GM21529 (cell line): ENCODE results near the gene CYYR1.

Experiments used
- ATAC-seq: cut with Tn5 transposase; IDR thresholded peaks from one replicate; pipeline ENCODE4 v1.9.1; 2021; ENCODE audit not compliant: unreplicated experiment

Gene CYYR1

GRCh38 chr21:26572702-26573381, at the start of gene CYYR1:
Gene CYYR1 (minus strand): TSS chr21:26573286. CDS start chr21:26572940, 346 bp downstream.
- ATAC-seq = no peak

- ATAC-seq = no peak
Observed at GRCh38 chr21:26617176-26617575, 44.1 kb upstream of the CYYR1 start.

GRCh38 chr21:26614251-26614650, 41.2 kb upstream of the CYYR1 start:
- no peak for ATAC-seq

GRCh38 chr21:26599261-26599660, 26.2 kb upstream of the CYYR1 start:
- no peak for ATAC-seq

- ATAC-seq = no peak
Observed at GRCh38 chr21:26597981-26598380, 24.9 kb upstream of the CYYR1 start.

GRCh38 chr21:26597031-26597430, 23.9 kb upstream of the CYYR1 start:
- no peak for ATAC-seq

GRCh38 chr21:26595971-26596370, 22.9 kb upstream of the CYYR1 start:
- ATAC-seq = no peak

- ATAC-seq = no peak
Observed at GRCh38 chr21:26593800-26594199, 20.7 kb upstream of the CYYR1 start.

- ATAC-seq = no peak
Observed at GRCh38 chr21:26591543-26591942, 18.5 kb upstream of the CYYR1 start.

GRCh38 chr21:26588446-26588845, 15.4 kb upstream of the CYYR1 start:
- ATAC-seq = no peak

- no peak for ATAC-seq
Observed at GRCh38 chr21:26587736-26588201, 14.7 kb upstream of the CYYR1 start.

GRCh38 chr21:26583769-26584168, 10.7 kb upstream of the CYYR1 start:
- ATAC-seq = no peak

- no peak for ATAC-seq
Observed at GRCh38 chr21:26581818-26582217, 8.7 kb upstream of the CYYR1 start.

- ATAC-seq = no peak
Observed at GRCh38 chr21:26572076-26572701, 897 bp downstream of the CYYR1 start.

GRCh38 chr21:26570203-26570602, 2.9 kb downstream of the CYYR1 start:
- ATAC-seq = no peak

- no peak for ATAC-seq
Observed at GRCh38 chr21:26565546-26565945, 7.5 kb downstream of the CYYR1 start.

- ATAC-seq = no peak
Observed at GRCh38 chr21:26565111-26565510, 8.0 kb downstream of the CYYR1 start.

- ATAC-seq = no peak
Observed at GRCh38 chr21:26563856-26564503, 9.1 kb downstream of the CYYR1 start.

GRCh38 chr21:26560612-26561011, 12.5 kb downstream of the CYYR1 start:
- no peak for ATAC-seq

GRCh38 chr21:26559099-26559498, 14.0 kb downstream of the CYYR1 start:
- ATAC-seq = no peak

GRCh38 chr21:26557106-26557505, 16.0 kb downstream of the CYYR1 start:
- ATAC-seq = no peak

GRCh38 chr21:26555540-26556146, 17.4 kb downstream of the CYYR1 start:
- no peak for ATAC-seq
